Measurements from ENCODE around the gene DNAJB6. TPM values are rescaled to one million over a fixed set of nuclear protein-coding genes. Genes with fewer than 3 reads are reported as not detected.

The DNAJB6 gene
- total and polyA plus RNA-seq, 2 of the 4 experiments (the other 2 are of a cell fraction): 93.4 to 165 TPM

- intact Hi-C loops (cut with micrococcal nuclease) (no loop called here), in situ Hi-C loops (cut with MboI; ENCODE audit: low sequenced_read_pairs) (no loop called here), dilution Hi-C loops (cut with HindIII; ENCODE audit: low sequenced_read_pairs, unreplicated experiment) (no loop called here)
- Histone ChIP-seq H2AFZ (replicated peaks; ENCODE audit: low read length, poor library complexity) (no peak overlapping the region), H3K4me1 (ENCODE audit: control insufficient read depth, insufficient read depth, low read length) (no peaks in the 10 kb centered on the region), H2BK20ac (ENCODE audit: low read depth, low read length) (no peak overlapping the region), H2BK120ac (ENCODE audit: low read depth, low read length) (no peak overlapping the region), H3K9me3 (ENCODE audit: control insufficient read depth, insufficient read depth, low read length) (peaks cover 2% of the 10 kb centered on the region; the same call in 1 of the 2 replicates), H3K4me2 (ENCODE audit: low read depth, low read length) (no peak overlapping the region), H3K9me1 (ENCODE audit: insufficient read depth, low read length) (no peaks in the 10 kb centered on the region), H3K4me3 (ENCODE audit: insufficient read depth, low read depth, low read length) (no peak overlapping the region), H2AK9ac (replicated peaks; ENCODE audit: low read depth, low read length, poor library complexity) (no peak overlapping the region), H4K5ac (ENCODE audit: low read depth, low read length) (no peak overlapping the region), H3K14ac (replicated peaks; ENCODE audit: low read depth, low read length) (no peak overlapping the region), H3K18ac (ENCODE audit: low read depth, low read length) (no peak overlapping the region), H3K23ac (ENCODE audit: low read depth, low read length) (no peak overlapping the region), H3K79me1 (ENCODE audit: low read depth in 1 of 2, low read length in 2 of 2) (no peaks in the 10 kb centered on the region), H2BK15ac (ENCODE audit: low read depth, low read length) (no peak overlapping the region), H3K36me3 (ENCODE audit: control insufficient read depth, insufficient read depth, low read length) (no peaks in the 10 kb centered on the region), H4K20me1 (ENCODE audit: insufficient read depth, low read length) (no peaks in the 10 kb centered on the region), H3K27me3 (ENCODE audit: control insufficient read depth, insufficient read depth, low read length) (peaks cover 20% of the 10 kb centered on the region), H2BK5ac (ENCODE audit: low read depth, low read length, poor library complexity, severe bottlenecking) (no peak overlapping the region), H4K8ac (ENCODE audit: low read depth in 2 of 2, low read length in 2 of 2) (no peak overlapping the region), H3K4ac (ENCODE audit: low read depth, low read length) (no peak overlapping the region), H3K27ac (ENCODE audit: insufficient read depth, low read length) (no peak overlapping the region), H4K91ac (ENCODE audit: insufficient read depth, low read depth, low read length) (no peak overlapping the region), H3K56ac (ENCODE audit: extremely low read depth, insufficient read depth, low read length) (no peak overlapping the region), H3K9ac (ENCODE audit: low read depth, low read length) (no peak overlapping the region), H2AK5ac (ENCODE audit: low read depth, low read length) (no peak overlapping the region)
- POLR2A ChIA-PET (ENCODE audit: unreplicated experiment): no interaction called here
- no peak for TF ChIP-seq MAFK (IDR thresholded peaks at IDR 0.05; ENCODE audit: low read depth, low read length)
- 46% methylated on average over 4 of the region's 12 CpGs; no CpG with 5 or more reads in 1 of the 2 experiments for WGBS, 2 experiments (ENCODE audit: extremely low coverage in 2 of 2, insufficient read length in 1 of 2)
- DNase-seq (no peak), ATAC-seq (ENCODE audit: low read depth) (no peak)
- CTCF ChIA-PET: no interaction called here
- no TSS peak for BruUV-seq (replicated peaks)
Measured at GRCh38 chr7:157466867-157467261, 130.1 kb downstream of the DNAJB6 start.

Other genes starting within 250 kb of the DNAJB6 start
- 60.6 and 88.6 TPM in 2 replicates for gene UBE3C, start 198.1 kb upstream of the DNAJB6 start, total RNA-seq (2012; rRNA removed)
- 35.8 and 43.0 TPM in 2 replicates for gene UBE3C, start 198.1 kb upstream of the DNAJB6 start, polyA plus RNA-seq (2012; rRNA removed)

Measured in IMR-90 (cell line).